MM.1S (cell line): ENCODE results near the gene ST3GAL3.

ENCODE experiments used
- CTCF ChIP-seq: fragments of 300-600 bp; sonication (generic); IDR thresholded peaks from 2 replicates; pipeline ENCODE4 v1.5.1; 2016; ENCODE audit warnings: antibody characterized with exemption, low read length, mixed read lengths
- EZH2 ChIP-seq: fragments of 300-600 bp; sonication (generic); optimal IDR thresholded peaks from 2 replicates; pipeline ENCODE3; 2017; ENCODE audit warnings: low read depth, mild to moderate bottlenecking, antibody characterized with exemption, low read length, mixed read lengths
- EZH2phosphoT487 ChIP-seq: fragments of 300-600 bp; sonication (generic); IDR thresholded peaks from 2 replicates; pipeline ENCODE4 v1.6.1; 2018; ENCODE audit warnings: antibody characterized with exemption, low read length

DNA sequence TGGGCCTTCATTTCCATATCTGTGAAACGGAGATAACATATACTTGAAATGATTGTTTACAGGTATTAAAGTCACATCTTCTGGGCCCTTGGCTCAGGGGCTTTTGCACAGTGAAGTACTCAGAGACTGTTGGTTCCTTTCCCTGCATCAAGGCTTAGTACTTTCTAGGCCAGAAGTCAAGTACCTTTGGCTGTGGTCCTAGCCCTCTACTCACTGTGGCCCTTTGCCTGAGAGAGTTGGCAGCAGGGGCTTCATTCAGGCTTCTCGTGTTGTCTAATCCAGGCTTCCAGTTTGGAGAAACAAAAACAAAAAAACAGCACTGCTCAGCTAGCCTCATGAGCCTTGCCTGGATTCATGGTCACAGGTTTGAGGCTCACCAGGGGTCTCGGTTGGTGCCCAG, 254.4 kb downstream of the ST3GAL3 start:
- TF ChIP-seq CTCF, result no peak
- no peak for TF ChIP-seq EZH2
- no peak for TF ChIP-seq EZH2phosphoT487
